ENCODE results near the gene HDAC4.

HDAC4 gene

DNA sequence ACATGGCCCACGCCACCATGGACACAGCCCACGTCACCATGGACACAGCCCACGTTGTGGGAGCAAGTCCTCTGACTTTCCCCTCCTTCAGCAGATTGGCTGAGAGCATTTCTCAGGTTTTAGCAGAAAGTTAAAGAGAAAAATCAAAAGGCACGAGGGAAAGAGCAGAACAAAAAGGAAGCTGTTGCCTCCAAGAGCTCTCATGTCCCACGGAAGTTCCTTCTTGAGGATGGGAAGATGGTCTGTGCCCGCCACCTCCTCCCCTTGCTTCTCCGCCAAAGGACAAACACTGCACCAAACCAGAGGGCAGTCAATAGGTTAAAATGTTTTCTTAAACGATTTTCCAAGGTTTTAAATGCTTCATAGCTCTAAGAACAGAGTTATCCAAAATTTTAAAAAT is 148.4 kb downstream of the HDAC4 start:
- no peak for DNase-seq (ENCODE audit: low spot score)

DNA sequence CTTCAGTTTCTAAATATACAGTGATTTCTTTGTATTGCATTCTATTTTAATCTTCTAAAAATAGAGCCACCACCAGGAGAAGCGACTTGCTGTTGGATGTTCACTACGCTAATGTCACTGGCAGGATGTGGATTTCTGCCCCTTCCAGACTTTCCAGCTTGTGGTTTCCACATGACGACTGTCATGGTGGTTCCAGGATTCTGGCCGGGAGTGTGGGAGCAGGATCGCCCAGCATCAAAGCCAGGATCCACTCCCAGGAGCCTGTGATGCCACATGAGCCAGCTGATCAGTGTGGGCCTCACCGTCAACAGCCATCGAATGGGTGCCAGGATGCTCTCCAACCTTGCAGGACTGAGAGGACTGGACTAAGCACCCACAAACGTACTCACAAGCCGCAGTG is 148.8 kb downstream of the HDAC4 start:
- DNase-seq (ENCODE audit: low spot score): no peak

DNA sequence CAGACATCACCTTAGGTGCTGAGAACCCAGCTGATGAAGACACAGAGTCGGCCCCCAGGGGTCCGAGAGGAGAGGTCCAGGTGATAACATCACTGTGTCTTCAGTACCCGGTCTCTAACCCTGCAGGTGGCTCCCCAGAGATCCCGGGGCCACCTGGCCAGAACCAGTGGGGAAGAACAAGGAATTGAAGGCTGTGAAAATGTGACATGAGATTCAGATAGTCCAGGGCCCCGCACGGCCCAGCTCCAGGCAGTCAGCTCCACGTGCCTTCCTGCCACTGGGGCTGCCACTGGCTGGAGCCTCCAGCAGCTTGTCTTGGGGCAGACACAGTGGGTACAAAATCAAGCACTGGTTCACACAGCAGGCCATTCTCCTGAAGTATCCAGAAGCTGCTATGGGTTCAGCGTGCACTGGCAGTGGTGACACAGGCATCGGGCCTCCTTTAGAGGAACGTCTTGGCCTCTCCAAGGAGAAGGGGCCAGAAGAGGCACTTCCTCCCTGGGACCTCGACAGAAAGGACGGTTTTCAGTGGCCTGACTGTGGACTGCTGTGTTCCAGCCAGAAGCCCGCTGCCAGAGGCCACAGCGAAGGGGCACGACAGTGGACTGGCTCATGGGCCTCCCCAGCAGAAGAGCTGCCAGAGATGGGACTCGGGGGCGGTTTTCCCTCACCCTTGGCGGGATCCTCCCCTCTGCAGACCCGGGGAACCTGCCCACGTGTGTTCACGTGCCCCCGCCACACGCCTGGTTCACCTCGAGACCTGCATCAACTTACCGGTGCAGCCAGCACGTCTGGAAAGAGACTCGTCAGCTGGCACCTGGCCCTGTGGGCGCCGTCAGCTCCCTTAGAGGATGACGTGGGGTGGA is 150.4 kb downstream of the HDAC4 start:
- DNase-seq (ENCODE audit: low spot score): no peak

DNA sequence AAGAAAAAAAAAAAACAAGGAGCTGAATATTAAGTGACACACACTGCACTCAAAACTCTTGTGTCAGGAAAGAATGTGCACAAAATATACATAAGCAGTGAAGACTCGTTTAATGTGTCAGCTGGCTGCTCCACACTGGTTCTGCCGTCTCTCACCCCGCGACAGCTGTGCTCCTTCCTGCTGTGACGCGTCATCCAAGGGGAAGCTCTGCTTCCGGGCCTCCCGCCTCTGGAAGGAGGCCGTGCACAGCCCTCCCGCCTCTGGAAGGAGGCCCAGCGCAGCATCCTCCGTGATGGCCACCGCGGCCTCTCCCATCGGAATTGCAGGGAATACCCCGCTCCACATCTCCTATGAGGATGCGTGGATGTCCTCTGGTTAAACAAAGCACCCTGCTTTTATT is 151.0 kb downstream of the HDAC4 start:
- peak; percentile 89 for DNase-seq (ENCODE audit: low spot score)

DNA sequence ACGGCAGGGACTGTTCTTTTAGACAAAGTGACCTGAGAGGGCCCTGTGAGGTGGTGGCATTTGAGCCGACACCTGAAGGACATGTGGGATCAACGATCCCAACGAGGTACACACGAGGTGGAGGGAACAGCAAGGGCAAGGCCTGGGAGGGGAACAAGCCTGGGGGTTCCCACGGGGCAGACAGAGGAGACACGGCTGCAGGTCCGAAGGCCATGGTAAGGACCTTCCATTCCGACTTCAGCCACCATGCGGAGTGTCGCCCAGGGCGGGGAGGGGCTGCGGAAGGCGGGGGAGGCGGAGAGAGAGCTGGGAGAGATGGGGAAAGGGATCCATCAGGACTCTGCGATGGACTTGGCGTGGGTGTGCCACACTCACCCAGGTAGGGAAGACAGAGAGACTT is 151.8 kb downstream of the HDAC4 start:
- no peak for DNase-seq (ENCODE audit: low spot score)

DNA sequence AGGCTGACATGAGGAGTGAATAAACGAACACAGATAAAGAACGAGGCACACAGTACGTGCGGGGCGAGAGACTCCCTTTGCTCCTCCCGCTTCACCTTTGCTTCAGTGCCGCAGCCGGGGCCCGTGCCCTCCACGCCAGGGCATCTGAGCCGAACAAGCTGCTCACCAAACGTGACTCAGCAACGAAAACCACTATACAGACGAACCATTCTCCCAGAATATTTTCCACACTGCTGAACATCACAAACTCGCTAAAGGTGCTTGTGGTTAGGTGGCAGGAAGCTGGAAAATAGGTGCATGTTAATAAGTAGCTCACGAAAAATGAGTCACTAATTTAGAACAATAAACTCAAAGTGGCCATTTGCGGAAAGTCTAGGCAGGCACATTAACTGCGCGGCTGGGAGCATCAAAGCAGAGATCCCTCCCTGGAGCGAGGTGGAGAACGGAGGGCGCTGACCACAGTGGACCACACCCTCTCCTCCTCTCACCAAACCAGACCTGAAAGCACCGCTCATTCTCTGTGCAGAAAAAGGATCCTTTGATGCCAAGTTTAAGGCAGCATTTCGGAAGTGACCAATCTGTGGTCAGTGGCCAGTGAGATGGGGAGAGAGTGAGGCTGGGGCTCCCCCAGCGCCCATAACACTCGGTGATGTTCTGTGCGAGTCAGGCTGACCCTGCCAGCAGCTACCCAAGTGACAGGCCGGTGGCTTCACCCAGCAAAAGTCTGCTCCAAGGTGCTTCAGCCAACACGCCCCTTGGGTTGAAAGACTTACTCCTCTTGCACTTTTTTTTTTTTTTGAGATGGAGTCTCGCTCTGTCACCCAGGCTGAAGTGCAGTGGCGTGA is 153.2 kb downstream of the HDAC4 start:
- no peak for DNase-seq (ENCODE audit: low spot score)

DNA sequence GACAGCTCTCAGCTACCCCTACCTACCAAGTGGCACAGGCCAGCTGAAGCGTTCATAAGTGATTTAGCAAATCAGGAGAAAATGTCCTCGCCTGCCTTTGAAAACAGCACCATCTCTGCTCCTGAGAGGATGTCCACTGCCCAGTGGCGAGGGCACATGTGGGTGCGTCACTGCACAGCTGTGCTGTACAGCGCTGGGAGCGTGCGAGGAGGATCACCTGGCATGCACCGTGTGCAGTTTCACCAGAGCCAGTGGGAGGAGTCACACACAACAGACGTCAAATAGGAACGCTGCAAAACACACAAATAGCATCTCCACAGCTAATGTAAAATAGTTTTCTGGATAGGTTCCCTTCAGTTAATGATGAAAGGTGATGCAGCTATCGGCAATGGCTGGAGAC is 154.1 kb downstream of the HDAC4 start:
- no peak for DNase-seq (ENCODE audit: low spot score)

DNA sequence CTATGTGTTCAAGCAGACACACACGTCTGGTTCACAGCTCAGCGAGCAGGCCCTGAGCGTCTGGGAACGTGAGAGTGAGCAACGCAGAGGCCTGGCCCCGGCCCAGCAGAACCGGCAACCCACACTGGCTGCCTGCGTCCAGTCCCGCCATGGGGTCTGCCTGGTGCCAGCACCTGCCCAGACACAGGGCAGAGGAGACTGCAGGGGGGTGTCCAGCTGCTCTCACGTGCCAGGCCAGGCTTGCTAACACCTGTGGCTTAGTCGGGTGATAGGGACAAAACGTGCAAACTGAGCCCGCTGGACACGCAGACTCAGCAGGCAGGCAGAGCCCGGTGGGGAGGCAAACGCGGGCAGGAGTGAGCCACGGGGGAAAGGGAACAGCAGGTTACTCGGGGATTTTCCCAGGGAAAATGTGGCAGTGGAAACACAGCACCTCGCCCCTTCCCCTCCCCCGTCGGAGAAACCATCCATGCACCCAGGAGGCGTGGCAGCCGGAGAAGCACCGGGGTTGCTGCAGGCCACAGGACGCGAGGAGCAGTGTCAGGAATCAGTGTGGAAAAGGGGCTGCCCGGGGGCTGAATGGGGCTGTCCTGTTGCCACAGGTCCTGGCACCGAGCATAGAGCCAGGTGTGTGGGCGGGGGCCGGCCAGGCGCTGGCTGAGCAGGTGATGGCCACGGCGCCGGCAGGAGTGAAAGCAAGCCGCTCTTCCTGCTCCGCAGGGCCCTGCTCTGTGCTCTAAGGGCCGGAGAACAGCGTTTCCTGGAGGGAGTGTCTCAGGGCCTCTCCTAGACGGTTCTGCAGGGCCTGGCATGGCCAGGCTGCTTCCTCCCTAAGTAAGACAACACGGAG is 154.7 kb downstream of the HDAC4 start:
- DNase-seq (ENCODE audit: low spot score): no peak

DNA sequence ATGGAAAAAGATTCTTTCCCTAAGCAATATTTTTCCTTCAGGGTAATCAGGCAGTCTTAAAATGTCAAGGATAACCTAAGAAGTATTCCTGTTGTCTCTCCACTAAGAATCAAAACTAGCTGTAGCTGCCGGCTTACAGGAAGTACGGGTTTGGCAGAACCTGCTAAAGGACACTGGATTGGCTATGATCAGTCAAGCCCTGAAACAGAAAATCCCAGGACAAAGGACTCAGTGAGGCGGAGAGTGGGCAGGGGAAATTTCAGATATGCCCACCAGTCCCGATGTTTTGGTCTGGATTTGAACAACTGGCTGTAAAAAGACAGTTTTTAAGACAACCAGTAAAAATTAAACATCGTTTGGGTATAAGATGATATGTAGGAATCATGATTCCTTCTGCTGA is 155.7 kb downstream of the HDAC4 start:
- no peak for DNase-seq (ENCODE audit: low spot score)

DNA sequence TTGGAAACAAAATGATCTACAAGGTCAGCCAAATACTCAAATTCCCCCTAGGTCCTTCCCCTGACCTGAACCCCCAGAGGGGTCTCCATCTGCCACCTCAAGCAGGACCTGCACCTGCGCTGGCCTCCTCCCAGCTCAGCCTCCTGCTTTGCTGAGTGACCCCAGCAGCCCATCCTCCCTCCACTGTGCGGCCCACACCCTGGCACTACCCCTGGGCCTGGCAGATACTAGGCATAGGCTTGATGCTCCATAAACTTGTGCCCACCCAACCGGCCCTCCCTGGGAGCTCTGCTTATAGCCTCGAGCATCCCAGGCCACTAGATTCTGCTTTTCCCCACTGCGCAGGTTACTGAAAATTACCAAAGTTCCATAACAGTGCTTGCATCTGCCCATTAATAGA is 156.2 kb downstream of the HDAC4 start:
- no peak for DNase-seq (ENCODE audit: low spot score)

DNA sequence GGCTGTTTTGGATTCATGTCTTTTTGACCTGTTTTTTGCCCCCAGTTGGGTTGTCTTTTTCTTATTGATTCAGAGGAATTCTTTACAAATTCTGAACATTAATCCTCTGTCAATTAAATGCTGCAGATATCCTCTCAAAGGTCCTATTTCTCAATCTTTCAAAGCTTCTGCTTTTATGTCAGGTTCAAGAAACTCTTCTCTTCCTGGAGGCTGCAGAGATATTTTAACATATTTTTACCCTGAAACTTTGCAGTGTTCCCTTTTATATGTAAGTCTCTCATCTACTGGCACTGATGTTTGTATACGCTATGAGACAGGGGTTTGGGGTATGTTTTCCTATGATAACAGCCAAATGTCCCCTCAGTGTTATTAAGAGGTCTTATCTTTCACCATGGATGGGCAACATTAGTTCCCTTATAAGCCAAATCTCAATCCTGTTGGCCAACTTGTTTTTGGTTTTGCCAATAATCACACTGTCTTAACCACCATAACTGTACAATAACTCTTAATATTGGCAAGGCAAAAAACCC is 159.3 kb downstream of the HDAC4 start:
- DNase-seq (ENCODE audit: low spot score): no peak

DNA sequence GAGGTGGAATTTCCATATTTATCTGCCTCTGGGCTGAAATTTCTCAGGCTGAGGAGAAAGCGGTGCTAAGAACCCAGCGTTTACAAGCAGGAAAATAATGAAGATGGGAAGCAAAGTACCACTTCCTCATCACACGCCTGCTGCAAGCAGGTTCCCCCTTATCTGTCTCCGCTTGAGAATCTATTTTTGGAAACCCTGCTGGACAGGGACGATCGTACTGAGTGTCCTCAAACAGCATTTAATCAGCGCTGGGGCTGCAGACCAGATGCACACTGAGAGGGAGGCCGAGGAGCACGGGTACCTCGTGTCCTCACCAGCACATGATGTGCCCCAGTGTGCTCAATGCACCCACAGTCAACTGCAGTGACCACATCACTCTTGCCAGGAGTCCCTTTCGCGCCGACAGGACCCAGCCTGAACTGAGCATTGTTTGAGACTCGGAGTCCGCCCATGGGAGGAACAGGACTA is 160.4 kb downstream of the HDAC4 start:
- DNase-seq (ENCODE audit: low spot score): no peak

DNA sequence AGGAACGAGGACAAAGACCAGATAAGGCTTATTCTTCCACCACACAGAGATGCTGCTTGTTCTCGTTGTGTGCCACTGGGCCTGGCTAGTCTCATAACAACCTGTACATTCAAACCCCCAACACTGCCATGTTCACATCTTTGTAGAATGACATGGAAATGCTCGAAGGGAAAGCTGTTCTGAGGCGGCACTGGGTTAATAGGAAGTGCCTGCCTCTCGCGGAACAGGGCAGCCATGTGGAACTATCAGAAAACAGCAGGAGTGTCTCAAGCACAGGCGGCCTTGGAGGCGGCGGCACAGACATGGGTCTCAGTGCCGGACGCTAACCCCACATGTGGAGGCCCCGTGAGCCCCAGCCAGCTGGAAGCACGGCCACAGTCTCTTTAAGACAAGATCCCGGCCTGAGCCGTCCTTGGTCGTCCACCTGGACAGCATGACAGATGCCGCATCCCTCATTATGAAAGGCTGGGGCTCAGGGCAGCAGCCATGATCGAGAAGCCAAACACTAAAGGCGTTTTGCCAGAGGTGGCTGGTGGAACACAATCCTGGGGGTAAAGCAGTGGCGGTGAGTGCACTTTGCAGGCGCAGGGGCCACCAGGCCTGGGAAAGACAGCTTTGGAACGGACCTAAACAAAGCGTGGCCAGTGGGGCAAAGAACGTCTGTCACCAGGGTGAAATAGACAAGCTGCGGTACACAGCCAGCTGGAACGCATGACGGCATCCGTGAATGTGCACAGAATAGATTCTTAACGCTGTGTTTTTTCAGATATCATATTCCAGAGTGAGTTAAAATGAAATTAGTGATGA is 161.0 kb downstream of the HDAC4 start:
- no peak for DNase-seq (ENCODE audit: low spot score)

DNA sequence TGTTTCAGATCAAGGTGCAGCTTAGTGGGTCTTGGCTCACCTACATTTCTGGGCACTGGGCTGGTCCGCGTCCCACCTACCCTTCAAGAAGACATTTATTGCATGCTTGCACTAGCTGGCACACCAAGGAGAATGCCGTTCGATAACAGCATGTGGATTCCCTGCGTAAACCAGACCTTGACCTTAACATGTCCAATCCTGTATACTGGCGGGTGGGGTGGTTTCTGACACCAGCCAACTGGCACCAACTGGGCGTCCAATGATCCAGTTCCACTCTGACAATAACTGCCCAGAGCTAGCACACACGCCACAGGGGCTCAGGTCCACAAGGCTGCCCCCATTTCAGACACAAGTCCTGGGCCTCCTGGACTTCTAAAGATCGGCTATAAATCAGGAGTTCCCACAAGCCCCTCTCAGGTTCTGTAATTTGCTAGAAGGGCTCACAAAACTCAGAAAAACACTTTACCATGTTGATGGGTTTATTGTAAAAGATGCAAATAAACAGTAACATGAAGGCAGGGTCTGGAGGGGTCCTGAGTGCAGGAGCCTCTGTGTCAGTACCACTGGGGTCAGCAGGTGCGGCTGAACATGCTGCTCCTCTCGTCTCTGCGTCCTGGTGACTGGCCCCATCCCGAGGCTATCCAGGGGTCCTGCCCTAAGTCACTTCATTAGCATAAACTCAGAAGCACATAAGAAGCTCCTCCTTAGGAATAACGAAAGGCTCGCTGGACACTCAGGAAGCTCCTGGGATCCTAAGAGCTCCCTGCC is 161.8 kb downstream of the HDAC4 start:
- no peak for DNase-seq (ENCODE audit: low spot score)

DNA sequence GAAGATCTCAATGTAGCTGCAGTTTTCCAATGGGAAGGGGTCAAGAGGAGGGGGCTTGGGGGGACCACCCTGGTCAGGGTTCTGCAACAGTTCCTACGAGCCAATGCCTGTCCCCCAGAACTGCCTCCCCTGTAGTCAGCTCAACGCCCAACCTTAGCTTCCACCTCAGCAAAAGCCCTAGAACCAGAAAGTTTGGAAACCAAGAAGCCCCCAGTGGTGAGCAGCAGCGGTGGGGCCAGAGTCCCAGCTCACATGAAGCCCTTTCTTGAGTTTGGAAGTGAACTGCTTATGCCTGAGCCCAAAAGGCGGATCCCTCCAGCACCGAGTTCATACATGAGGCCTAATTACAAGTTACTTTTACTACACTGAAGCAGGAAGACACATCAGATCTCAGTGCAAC is 162.4 kb downstream of the HDAC4 start:
- DNase-seq (ENCODE audit: low spot score): no peak

DNA sequence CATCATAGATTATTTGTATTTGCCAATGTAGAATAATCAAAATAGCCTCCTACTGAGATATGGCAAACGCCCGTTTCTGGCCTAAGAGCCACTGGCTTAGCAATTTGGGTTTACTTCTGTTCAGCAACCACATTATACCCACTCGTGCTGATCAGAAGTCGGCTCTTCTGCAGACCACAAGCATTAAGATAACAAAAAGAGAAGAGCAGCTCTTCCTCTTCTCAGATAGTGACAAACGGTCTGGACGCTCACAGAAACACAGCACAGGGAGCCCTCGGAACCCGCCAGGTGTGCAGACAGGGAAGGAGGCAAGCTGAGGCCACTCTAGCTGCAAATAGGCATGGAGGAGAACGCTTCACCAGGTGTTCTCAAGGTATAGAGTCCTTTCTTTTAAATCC is 164.0 kb downstream of the HDAC4 start:
- DNase-seq (ENCODE audit: low spot score): no peak

DNA sequence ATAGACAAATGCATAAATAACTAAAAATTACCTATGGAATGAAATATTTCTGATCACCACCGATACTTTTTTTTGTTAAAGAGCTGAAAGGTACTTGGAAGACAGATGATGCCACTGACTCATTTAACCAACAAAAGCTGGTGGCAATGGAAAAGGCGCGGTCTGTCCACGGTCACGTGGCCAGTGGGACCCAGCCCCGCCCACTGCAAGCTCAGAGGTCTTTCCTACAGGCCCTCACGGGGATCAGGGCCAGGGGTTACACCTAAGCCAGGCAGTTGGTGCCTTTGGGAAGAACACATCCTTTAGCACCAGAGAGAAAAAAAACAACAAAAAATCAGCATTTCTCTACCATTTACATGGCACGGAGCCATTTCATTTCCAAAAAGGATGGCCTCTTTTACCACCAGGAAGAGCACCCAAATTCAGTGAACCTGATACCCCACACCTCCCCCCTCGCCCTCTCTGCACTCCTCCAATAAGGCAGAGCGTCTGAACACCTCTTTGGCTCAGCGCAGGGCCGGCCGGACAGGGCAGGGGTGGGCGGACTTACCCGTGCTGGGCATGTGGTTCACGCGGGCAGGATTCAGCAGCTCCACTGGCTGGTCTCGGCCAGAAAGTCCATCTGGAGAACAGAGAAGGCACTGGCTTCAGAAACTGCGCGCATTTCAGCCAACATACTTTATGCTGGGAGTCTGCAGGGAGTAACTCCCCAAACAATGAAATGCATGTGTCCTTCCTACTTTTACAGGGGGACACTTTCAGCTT is 164.6 kb downstream of the HDAC4 start:
- DNase-seq (ENCODE audit: low spot score): no peak

DNA sequence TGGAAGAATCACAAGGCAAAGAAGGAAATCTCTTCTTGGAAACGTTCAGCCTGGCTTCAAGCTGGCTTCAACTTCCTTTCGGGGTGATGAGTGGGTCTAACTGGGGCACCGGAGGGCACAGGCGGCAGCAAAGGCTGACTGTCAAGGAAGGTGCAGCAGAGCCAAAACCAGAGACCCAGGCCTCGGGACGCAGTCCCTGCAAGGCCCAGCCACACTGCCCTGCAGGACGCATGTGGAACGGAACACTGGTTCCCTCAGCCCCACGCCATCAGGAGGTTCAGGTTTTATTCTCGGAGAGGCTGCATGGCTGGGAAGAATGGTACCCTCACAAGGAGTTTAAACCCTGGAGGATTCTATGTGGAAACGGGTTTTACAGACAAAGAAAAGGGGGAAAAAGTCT is 165.5 kb downstream of the HDAC4 start:
- no peak for DNase-seq (ENCODE audit: low spot score)
